Sciatic nerve (tissue), 2 donors: ENCODE data around the gene SRGAP2B. TPM values are rescaled to one million over a fixed set of nuclear protein-coding genes. Genes with fewer than 3 reads are reported as not detected.
"Not testable (repeated sequence)": the region's sequence is repeated elsewhere in the genome, so short reads cannot be mapped to it uniquely, and the experiment has no call there.

Experiments
- ATAC-seq: fragments of 200-7000 bp; cut with Tn5 transposase; one replicate; pipeline ENCODE4 v1.9.1; 2020; ENCODE audit warnings: mild to moderate bottlenecking, moderate library complexity
- DNase-seq: peaks from one replicate; pipeline ENCODE4 v3.0.0-alpha.2; 2020; ENCODE audit warnings: low spot score
- intact Hi-C: fragments of 100-400 bp; cut with DNase I; formaldehyde crosslinking; loops from one replicate; pipeline ENCODE4 v1.14.2; 2022
- total RNA-seq: library from RNA; stranded (reverse); fragmentation: NEBNext Ultra II Directional; extraction: Animal tissue kit (Norgen Biotek cat#: 25700); gene quantifications from one replicate; pipeline ENCODE4 v1.2.1, GENCODE V29; 2021
- donor health status: DM: no; HTN: no; CAD: no.
- donor health status: DM: no; HTN: no; CAD: no.

The SRGAP2B gene
- total RNA-seq, 1 donor from 2014 or later, result 89.4 TPM

- DNase-seq, intact Hi-C loops: not testable (repeated sequence)
- ATAC-seq, result peak; percentile 66
These were observed 163.6 kb downstream of the SRGAP2B start for GRCh38 chr1:144931553-144931952.

DNA sequence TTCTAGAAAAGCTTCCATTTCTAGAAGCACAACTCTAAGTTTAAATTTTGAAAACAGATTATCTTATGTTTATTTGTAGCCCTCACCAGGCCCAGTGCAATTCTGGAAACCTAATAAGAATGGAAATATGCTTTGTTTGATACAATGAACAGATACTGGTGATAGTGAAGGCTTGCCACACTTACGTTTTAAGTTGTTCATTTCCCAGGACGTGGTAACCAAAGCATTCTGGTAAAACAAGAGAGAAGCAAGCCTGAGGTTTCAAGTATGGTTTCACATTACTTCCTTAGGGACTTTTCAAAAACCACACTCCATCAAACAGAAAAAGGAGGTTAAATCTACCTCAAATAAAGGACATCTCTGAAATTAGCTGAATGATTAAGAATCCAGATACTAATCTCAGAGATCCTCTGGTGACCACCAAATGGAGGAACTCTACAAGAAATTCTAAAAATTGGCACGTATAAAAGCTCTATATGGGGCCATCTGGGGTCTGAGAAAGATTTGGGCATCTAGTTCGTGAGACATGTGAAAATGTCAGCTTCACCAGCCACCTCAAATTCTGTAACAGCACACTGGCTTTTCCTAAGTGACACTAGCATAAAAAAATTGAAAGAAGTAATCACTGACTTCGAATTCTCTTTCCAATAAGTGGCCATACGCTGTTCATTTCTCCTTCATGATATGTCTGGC, 164.9 kb downstream of the SRGAP2B start:
- intact Hi-C loops, ATAC-seq, DNase-seq: not testable (repeated sequence)

DNA sequence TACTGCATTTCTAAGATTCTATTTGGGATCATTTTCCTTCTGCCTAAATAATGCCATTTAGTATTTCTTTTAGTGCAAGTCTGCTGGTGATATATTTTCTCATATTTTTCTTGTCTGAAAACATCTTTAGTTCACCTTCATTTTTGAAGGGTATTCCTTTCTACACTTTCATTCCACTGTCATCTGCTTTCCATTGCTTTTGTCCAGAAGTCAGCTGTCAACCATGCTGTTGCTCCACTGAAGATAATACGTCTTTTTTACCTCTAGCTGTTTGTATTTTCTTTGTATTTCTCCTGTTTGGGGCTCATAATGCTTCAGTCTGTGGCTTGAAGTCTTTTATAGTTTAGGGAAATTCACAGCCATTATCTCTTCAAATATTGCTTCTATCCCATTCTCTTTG, 167.8 kb downstream of the SRGAP2B start:
- ATAC-seq, intact Hi-C loops, DNase-seq: not testable (repeated sequence)

- DNase-seq, intact Hi-C loops: not testable (repeated sequence)
- ATAC-seq, result peak; percentile 77
These were observed 171.5 kb downstream of the SRGAP2B start for GRCh38 chr1:144923640-144924039.

DNA sequence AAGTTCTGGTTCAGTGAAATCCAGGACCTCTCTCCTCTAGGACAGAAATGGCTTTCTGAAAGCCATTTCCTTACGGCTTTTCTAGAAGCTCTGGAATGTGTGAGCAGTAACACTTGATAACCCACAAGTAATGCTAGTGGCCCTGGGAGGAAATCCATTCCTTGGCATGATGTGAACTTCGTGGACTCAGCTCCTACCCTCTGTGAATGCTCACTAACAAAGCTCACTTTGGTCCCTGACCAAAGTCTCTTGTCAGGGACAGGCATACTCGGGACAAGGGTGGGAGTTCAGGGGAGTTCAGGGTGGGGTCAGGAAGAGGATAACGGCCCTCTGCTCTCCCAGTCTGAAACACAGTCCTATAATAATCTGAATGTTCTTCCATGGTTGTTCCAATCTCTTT, 172.3 kb downstream of the SRGAP2B start:
- intact Hi-C loops, DNase-seq, ATAC-seq: not testable (repeated sequence)

GRCh38 chr1:144919106-144919505, 176.0 kb downstream of the SRGAP2B start:
- ATAC-seq, DNase-seq, intact Hi-C loops: not testable (repeated sequence)

DNA sequence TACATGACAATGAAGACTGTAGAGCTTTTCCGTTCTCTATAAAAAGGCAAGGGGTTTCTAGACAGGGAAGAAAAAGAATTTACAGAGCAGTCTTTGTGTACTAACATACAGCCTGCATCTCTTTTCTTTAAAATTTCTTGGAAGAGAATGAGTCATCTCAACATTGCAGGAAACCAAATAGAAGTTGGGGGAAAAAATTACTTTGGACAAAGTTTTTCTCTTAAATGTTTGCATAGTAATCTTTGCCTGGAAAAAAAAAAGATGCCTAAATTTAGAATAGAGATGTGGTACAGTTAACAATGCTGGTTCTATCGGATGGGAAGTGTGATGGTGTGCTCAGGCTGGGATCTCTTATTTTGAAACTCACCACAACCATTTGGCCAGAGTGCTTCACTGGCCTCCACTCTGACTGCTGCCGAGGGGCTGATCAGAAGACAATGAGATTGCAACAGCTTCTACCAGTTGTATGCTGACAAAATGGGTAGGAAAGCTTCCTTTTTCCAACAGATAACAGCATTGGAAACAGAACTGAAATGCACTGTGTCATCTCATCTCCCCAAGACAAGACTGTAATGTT, 177.0 kb downstream of the SRGAP2B start:
- intact Hi-C loops, result not testable (repeated sequence)
- peak; percentile 92 for ATAC-seq

GRCh38 chr1:144917154-144918026, 177.7 kb downstream of the SRGAP2B start:
- ATAC-seq, result peak; percentile 77
- intact Hi-C loops, DNase-seq: not testable (repeated sequence)

More for the DNA sequence above, 177.0 kb downstream of the SRGAP2B start:
- DNase-seq, result not testable (repeated sequence)

DNA sequence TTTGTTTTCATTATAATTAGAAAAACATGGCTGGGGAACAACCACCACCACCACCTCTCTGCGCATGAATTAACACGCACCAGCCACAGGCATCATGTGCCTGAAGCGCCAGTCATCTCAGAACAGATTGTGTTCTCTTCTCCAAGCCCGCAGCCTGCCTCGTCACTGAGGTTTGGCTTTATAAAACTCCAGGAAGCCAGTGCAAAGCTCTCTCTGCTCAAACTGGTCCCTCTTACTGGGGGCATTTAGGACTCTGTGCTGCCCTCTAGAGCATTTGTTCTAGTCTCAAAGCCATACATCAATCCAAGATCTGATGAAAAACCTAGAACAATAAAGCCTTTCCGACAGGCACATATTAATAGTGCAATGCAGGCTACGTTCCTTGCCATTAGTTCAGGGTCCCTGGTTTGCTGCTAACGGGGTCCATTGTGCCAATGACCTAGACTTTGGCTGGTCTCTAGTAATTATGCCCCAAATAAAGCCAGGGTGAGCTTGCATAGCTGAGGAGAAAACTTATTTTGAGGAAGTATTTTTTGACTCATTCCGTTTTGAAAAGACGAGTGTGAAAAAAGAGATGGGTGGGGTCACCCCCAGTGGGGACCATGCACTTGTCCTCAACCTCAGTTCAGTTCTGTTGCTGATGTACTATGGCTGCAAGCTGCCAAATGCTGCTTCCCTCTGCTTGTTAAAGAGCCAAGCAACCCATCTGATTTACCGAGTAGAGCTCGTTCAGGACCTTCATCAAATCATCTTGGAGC, 181.0 kb downstream of the SRGAP2B start:
- intact Hi-C loops, DNase-seq: not testable (repeated sequence)
- ATAC-seq, result peak; percentile 31

DNA sequence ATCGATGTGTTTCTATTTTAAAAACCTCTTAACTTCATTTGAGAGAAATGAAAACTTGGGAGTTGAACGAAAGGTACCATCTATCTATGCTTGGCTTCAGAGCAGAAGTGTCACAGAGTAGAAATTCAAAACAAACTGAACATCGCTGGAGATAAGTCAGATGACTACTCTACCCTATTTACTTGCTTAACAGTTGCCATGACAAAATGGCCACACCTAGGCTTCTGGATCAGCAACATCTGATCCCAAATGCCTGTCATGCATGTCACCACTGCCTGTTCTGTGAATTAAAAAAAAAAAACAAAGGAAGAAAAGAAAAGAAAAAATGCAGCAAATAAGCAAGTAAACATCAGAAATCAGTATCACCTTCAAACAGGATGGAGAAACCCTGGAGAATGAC, 181.7 kb downstream of the SRGAP2B start:
- intact Hi-C loops, DNase-seq, ATAC-seq: not testable (repeated sequence)

GRCh38 chr1:144910729-144911128, 184.4 kb downstream of the SRGAP2B start:
- DNase-seq, intact Hi-C loops: not testable (repeated sequence)
- ATAC-seq, result peak; percentile 75

- ATAC-seq, intact Hi-C loops, DNase-seq: not testable (repeated sequence)
These were observed 194.3 kb downstream of the SRGAP2B start for GRCh38 chr1:144900841-144901240.

- ATAC-seq, result peak; percentile 96
- DNase-seq, intact Hi-C loops: not testable (repeated sequence)
These were observed 200.5 kb downstream of the SRGAP2B start for GRCh38 chr1:144894454-144895201.

DNA sequence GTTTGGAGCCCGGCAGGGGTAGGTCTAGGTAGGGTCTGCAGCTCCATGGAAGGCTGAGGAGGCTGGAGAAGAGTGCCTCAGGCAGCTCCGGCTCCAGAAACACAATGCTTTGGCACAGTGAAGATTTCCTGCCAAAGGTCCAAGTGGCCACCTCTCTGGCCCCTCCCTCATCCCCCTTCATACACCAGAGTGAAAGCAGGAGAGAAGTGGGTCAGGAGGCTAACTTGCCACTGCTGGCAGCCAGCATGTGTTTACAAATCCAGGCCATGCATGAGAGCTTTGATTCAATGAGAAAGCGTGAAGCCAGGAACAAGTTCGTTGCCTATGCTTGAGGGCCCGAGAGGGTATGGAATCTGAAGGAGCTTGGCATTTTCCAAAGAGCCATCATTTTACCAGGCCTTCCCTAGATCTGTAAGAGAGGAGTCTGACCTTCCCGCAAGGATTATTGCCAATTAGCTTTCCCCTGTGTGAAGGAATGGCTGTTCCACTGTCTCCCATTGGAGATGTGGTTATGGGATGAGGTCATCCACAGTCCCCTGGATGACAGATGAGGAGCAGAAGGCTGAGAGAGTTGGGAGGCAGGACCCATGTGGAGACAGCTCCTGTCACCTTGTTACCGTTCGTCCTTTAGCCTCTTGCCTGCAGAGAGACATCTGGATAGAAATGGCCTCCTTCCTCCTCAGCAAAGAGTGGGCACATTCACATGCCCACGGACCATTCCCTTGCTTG, 201.3 kb downstream of the SRGAP2B start:
- intact Hi-C loops, DNase-seq: not testable (repeated sequence)
- peak; percentile 63 for ATAC-seq

- ATAC-seq, intact Hi-C loops: not testable (repeated sequence)
These were observed 202.1 kb downstream of the SRGAP2B start for GRCh38 chr1:144893062-144893461.

GRCh38 chr1:144889450-144890115, 205.5 kb downstream of the SRGAP2B start:
- ATAC-seq, intact Hi-C loops, DNase-seq: not testable (repeated sequence)

More at GRCh38 chr1:144893062-144893461, 202.1 kb downstream of the SRGAP2B start:
- not testable (repeated sequence) for DNase-seq

DNA sequence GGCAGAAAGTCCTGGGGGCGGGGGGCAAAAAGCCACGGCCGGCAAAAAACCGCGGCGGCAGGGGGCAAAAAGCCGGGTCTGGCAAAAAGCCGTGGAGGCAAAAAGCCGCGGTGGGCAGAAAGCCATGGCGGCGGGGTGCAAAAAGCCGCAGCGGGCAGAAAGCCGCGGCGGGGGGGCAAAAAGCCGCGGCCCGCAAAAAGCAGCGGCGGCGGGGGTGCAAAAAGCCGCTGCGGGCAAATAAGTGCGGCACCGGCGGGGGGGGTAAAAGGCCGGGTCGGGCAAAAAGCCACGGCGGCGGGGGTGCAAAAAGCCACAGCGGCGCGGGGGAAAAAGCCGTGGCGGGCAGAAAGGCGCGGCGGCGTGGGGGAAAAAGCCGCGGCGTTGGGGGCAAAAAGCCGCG, 212.1 kb downstream of the SRGAP2B start:
- DNase-seq, result peak; percentile 58
- ATAC-seq, intact Hi-C loops: not testable (repeated sequence)
